Activated CD4-positive, alpha-beta T cell treated with anti-CD3 and anti-CD28 coated beads for 1 hour (primary cell): ENCODE data around the gene RNU1-2.
"Not testable (repeated sequence)": the region's sequence is repeated elsewhere in the genome, so short reads cannot be mapped to it uniquely, and the experiment has no call there.

Experiments
- DNase-seq: peaks from one replicate; pipeline ENCODE4 v3.0.0-alpha.2; 2020

Gene RNU1-2

GRCh38 chr1:16895598-16896315 lies at the start of gene RNU1-2:
Gene RNU1-2 (plus strand): TSS chr1:16895980.
- DNase-seq: peak; percentile 82

- DNase-seq: not testable (repeated sequence)
Observed at GRCh38 chr1:16856201-16856600, 39.6 kb upstream of the RNU1-2 start.

- not testable (repeated sequence) for DNase-seq
Observed at GRCh38 chr1:16859167-16860041, 36.4 kb upstream of the RNU1-2 start.

- DNase-seq: not testable (repeated sequence)
Observed at GRCh38 chr1:16860048-16860447, 35.7 kb upstream of the RNU1-2 start.

DNA sequence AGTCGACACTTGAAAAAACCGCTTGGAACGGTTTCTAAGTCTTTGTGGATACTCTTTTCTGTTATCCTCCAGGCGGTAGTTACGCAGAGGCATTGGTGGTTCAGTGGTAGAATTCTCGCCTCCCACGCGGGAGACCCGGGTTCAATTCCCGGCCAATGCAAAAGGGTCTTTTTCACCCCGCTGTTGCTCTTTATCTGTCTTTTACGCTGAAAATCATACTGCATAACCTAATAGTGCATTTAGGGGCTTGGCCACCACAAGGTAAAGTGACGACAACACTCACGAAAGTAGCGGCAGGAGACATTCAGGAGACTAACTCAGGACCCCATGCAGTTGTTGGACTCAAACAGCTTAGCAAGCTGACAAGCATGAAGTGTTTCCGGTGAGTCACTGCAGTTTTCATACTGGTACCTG lies 33.9 kb upstream of the RNU1-2 start:
- not testable (repeated sequence) for DNase-seq

DNA sequence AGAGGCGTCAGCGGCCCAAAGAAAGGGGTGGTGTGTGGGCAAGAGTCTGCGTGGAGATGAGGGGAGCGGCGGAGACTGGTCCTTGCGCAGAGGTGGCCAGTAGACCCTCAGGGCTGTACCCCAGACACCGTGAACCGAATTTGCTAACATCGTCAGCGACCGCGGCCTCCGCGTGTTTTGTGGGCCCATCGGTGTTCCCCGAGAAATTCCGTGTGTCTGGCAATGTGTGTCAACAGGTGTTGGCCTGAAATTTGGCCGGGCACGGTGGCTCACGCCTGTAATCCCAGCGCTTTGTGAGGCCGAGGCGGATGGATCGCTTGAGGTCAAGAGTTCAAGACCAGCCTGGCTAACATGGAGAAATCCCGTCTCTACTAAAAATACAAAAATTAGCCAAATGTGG lies 33.4 kb upstream of the RNU1-2 start:
- not testable (repeated sequence) for DNase-seq

DNA sequence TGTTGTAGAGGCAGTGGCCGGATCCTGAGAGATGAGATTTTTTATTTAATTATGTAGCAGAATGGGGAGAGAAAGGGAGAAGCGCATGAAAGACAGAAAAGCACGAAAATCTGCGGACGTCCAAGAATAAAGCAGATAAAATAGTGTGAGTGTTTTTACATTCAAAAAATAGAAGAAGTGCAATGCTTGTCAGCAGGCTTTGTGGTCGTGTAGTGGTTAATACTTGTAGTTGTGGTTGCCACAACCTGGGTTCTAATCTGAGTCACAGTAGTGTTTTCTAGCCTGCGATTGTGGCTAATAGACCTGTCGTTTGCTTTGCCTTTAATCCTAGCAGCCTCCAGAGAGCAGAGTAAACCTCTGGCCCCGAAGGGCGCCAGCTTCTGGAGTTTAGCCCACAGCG lies 32.8 kb upstream of the RNU1-2 start:
- DNase-seq: not testable (repeated sequence)

GRCh38 chr1:16866926-16867707 lies 28.7 kb upstream of the RNU1-2 start:
- DNase-seq: not testable (repeated sequence)

DNA sequence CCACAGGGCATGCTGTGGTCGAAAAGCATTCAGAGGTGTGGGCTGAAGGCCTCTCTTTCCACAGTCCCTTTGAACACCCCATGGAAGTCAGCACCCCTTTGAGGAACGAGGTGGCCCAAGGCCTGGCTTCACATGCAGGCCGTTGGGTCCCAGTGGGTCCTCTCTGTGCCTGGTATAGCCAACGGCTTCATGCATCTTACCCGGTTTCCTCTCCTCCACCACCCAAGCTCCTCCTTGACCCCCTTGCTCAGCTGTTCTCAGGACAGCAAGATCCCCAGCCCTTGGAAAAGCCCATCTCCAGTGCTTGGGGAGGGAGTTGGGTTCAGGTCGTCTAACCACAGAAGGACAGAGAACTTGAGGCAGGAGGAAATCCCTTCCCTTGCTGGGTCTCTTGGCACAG lies 27.0 kb upstream of the RNU1-2 start:
- DNase-seq: not testable (repeated sequence)

GRCh38 chr1:16869996-16870395 lies 25.8 kb upstream of the RNU1-2 start:
- not testable (repeated sequence) for DNase-seq

DNA sequence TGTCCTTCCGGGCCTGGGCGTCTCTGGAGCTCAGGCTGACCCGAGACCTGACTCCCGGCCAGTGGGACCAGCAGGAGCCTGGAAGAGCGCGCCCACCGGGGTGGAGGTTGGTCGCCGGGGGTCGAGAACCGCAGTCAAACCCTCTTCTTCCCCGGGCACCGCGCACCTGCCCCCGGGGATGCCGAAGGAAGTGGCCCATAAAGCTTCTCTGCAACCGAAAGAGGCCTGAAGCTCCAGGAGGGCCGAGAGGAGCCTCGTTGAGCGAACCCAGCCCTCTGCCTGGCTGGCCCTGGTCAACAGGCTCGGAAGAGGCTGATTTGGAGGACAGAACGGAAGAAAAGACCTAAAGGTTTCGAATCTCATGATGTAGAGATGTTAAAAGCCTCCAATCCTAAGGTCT lies 24.6 kb upstream of the RNU1-2 start:
- DNase-seq: not testable (repeated sequence)

- not testable (repeated sequence) for DNase-seq
Observed at GRCh38 chr1:16872152-16873075, 23.4 kb upstream of the RNU1-2 start.

DNA sequence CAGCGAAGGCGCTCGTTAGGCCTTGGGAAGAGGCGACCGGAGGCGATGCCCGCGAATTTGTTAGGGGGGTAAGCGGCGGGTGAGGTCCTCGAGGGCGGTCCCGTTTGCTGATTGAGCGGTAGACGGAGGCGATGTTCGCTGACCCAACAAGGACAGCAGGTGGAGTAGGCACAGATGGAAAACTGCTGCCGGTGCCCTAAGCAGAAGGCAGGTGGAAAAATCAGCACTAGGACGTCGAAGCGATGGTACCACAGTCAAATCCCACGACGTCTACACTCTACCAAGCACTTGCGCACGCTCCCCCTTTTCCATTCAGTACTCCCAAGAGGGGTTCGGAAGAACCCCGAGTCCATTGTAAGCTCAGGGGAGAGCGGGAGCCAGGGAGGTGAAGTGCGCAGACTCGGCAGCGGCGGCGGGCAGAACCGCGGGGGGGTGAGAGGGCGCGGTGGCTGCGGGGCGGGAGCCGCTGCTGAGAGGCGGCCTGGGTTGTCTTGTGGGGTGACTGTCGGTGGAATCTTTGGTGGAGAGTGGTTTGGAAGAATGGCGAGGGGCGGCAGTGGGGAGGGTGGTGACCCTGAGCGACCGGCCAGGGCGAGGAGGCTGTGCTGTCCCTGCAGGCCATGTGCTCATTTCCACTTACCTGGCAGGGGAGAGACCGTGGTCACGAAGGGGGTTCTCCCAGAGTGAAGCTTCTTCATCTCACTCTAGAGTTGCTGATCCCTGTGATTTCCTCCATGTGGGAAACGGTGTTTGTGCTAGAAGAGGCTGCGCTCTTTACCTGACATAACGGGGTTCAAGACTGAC lies 22.5 kb upstream of the RNU1-2 start:
- peak; percentile 52 for DNase-seq

DNA sequence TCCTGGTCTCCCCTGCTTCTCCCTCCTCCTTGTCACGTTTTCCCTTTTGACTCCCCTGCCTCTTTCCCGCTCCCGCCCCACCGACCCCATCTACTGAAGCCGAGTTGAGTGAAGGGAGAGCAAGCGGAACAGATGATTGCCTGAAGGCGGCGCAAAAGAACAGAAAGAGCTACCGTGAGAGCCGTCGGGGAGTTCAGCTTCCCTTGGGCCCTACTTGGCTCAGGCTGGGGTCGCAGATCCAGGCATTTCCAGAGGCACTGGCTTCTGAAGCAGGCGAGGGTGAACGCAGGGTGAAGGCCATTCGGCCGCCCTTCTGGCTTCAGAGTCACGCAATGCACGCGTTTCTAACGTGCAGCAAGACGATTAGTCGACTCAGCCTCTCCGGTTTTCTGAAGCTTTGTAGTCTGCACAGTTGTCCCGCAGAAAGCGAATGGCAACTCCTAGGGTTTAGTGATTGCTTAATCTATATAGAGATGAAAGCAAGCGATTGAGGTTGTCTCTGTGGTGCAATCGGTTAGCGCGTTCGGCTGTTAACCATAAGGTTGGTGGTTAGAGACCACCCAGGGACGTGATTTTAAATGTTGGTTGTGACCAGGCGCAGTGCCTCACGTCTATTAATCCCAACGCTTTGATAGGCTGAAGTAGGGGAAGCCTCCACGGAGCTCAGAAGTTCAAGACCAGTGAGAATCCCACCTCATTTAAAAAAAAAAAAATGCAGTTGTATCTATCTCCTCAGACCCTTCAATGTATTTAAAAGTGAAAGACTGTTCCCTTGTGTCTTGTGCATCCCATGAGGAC lies 20.6 kb upstream of the RNU1-2 start:
- DNase-seq: not testable (repeated sequence)

- not testable (repeated sequence) for DNase-seq
Observed at GRCh38 chr1:16881742-16882141, 14.0 kb upstream of the RNU1-2 start.

DNA sequence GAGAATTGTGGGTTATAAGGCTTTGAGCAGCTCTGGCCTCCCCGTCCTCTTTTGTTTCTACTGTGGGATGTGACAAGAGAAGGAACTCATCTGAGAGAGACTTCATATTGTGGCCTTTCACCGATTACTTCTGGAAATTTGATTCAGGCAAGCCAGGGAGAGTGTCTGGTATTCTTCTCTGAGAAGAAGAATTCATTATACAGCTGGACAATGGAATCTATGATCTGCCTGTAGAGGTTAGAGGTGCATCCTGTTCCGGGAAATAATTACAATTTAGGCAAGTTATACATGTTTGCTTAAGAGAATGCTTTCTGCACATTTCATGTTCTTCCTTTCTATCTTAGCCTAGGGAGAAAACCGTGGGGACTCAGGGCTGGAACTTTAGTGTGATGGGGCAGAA lies 12.8 kb upstream of the RNU1-2 start:
- DNase-seq: no peak

DNA sequence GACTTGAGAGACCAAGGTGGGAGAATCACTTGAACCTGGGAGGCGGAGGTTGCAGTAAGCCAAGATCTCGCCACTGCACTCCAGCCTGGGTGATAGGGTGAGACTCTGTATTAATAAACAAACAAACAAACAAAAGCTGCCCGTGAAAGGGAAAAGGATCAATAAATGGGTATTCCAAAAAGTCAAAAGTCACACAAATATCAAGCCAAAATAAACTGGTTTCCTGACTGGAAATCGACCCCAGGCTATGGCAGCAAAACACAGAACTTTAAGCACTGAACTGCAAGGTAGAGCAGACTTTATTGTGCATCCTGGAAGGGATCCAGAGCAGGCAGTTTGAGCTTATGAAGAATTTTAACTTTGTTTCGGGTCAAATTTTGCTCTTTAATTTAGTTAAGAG lies 11.3 kb upstream of the RNU1-2 start:
- not testable (repeated sequence) for DNase-seq

DNA sequence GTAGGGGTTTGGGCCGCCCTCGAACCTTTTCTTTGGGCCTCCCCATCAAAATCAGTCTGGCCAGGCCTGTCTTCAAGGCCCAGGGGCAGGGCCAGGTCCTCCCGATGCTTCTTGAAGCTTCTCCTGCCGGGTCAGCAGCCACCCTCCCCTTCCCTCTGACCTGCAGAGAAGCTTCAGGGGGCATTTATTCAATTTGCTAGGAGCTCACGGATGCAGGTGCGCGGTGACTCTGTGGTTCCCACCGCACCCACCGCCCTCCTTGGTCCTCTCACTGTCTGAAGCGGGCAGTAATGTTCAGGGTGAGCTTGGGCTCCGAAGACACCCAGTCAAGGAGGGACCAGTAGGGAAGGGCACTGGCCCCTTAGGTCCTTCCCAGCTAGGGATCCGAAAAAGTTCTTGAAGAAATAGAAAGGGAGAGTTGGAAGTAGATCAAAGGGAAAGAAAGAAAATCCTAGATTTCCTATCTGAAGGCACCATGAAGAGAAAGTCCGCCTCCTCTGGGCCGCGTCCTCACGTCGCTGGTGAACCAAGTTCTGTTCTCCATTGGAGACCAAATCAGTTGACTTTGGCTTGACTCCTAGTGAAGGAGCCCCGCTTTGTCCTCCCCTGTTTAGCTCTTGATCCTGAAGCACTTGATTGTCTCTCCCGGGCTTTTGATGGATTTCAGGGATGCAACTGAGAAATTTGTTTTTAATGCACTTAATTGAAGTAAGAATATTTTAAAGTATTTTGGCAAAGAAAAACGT lies 8.7 kb upstream of the RNU1-2 start:
- no peak for DNase-seq
